HG03378 (cell line): ENCODE measurements around the gene WIPI1.
"Not testable (repeated sequence)": the region's sequence is repeated elsewhere in the genome, so short reads cannot be mapped to it uniquely, and the experiment has no call there.

Experiments used
- ATAC-seq: cut with Tn5 transposase; IDR thresholded peaks from one replicate; pipeline ENCODE4 v1.9.1; 2021; ENCODE audit warnings: mild to moderate bottlenecking, moderate library complexity; ENCODE audit not compliant: unreplicated experiment

The WIPI1 gene

GRCh38 chr17:68420065-68420464 is 37.2 kb downstream of the WIPI1 start:
- no peak for ATAC-seq

GRCh38 chr17:68418876-68419275 is 38.4 kb downstream of the WIPI1 start:
- ATAC-seq: no peak

DNA sequence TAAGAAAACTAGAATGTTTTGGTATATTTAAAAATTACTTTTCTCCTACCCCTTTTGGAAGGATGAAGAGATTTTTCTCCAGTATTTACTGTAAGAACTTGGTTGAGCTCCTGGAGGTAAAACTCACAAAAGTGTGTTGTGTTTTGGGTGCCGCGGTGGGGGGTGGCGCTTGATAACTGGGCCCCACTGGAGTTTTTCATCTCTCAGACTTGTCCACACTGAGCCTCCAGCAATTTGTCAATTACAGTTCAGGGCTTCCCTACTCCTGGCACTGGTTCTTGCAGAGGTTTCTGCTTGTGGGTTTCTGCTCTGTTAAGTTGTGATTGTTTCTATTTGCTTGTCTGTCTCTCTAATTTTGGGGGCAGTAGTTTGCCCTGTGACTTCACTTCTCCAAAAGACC is 40.0 kb downstream of the WIPI1 start:
- ATAC-seq: no peak

GRCh38 chr17:68414901-68415300 is 42.4 kb downstream of the WIPI1 start:
- not testable (repeated sequence) for ATAC-seq

DNA sequence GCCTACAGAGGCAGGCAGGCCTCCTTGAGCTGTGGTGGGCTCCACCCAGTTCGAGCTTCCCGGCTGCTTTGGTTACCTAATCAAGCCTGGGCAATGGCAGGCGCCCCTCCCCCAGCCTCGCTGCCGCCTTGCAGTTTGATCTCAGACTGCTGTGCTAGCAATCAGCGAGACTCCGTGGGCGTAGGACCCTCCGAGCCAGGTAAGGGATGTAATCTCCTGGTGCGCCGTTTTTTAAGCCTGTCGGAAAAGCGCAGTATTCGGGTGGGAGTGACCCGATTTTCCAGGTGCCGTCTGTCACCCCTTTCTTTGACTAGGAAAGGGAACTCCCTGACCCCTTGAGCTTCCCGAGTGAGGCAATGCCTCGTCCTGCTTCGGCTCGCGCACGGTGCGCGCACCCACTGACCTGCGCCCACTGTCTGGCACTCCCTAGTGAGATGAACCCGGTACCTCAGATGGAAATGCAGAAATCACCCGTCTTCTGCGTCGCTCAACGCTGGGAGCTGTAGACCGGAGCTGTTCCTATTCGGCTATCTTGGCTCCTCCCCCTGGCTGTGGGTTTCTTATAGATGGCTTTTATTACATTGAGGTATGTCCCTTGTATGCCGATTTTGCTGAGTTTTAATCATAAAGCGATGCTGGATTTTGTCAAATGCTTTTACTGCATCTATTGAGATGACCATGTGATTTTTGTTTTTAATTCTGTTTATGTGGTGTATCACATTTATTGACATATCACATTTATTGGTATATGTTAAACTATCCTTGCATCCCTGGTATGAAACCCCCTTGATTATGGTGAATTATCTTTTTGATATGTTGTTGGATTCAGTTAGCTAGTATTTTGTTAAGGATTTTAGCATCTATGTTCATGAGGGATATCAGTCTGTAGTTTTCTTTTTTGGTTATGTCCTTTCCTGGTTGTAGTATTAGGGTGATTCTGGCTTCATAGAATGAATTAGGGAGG is 43.4 kb downstream of the WIPI1 start:
- not testable (repeated sequence) for ATAC-seq

- ATAC-seq: not testable (repeated sequence)
Observed at GRCh38 chr17:68407656-68408055, 49.6 kb downstream of the WIPI1 start.

GRCh38 chr17:68403837-68404236 is 53.5 kb downstream of the WIPI1 start:
- not testable (repeated sequence) for ATAC-seq

GRCh38 chr17:68403122-68403521 is 54.2 kb downstream of the WIPI1 start:
- ATAC-seq: no peak

DNA sequence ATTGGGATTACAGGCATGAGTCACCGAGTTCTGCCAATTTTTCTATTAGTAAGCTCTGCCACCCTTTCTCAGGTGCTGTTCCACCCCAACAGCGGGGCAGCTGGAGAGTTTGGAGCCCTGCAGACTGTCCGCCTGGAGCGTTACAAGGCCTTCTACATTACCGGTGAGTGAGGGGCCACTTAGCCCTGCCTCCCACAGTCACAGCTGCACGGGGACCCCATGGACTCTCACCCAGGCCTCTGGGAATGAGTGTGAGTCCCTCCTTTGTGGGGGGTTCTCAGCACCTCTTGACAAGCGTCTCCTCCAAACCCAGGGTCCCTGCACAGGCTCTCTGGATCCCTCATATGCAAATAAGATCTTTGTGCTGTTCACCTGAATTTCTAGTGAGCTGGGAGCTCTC is 56.0 kb downstream of the WIPI1 start:
- no peak for ATAC-seq

DNA sequence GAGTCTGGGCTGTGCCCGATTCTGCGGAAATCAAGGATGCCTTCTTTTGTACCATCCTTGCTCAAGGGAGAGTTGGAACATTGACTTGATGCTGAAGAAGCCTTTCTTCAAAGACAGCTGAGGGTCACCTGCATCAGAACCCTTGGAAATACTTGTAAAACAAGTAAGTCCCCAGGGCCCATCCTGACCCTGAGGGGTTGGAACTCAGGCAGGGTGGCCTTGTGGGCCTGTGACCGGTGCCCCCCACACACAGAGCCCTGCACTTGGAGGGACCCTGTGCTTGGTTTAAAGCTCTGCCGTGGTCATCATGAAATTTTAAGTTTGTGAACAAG is 56.9 kb downstream of the WIPI1 start:
- ATAC-seq: no peak

- ATAC-seq: no peak
Observed at GRCh38 chr17:68399638-68400403, 57.5 kb downstream of the WIPI1 start.

DNA sequence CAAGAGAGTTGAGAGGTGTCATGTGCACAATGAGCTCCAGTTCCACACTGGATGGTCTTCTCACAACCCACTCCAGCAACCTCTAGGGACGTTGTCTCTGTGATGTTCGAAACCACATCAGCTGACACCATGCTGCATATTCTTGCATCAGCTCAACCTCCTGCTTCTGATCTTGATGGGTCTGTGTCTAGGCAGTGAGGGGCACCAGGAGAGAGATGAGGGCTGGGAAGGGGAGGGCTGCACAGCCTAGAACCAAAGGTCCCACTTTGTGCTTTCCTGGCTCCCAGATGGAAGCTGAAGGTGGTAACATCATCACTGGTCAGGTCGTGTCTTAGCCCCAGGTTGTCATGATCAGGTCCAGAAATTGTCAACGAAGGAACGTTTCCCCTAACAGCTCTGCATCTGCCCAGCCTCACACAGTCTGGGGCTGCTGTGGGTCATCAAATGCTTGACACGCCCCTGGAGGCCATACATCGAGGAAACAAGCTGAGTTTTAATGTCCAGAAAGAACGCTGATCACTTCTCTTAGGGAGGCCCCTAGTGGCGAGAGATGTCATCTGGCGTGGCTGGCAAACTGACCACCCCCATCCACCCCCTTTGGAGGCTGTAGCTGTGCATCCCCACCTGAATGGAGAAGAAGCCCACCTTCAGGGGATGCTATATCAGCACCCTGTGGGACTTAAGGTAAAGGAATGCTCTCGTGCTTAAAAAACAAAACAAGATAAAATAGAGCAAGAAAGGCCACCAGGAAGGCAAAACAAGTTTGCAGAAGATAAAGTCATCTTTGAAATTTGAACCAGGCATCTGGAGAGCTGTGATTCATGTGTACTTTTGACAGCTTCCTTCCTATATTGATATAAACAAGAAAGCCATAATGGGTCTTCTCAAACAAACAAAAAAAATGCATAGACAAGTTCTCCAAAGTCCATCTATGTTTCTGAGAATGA is 58.3 kb downstream of the WIPI1 start:
- peak; percentile 81 for ATAC-seq

DNA sequence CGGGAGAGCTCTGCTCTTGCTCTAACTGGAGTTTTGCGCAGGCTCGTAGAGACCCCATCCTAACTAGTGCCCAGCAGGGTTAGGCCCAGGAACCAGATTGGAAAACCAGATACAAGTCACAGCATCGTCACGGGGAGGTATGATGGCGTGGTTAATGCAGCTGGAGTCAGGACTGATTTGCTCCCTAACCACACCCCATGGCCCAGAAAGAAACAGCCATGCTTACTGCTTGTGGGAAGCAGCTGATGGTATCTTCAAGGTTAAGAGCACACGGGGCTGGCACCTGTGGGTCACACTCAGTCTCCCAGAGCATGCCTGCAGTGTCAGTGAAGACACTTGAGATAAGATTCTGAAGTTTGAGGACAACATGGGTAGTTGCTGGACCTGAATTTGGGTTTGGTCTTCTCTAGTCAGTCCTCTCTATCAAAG is 60.2 kb downstream of the WIPI1 start:
- no peak for ATAC-seq

- ATAC-seq: no peak
Observed at GRCh38 chr17:68396226-68397107, 60.8 kb downstream of the WIPI1 start.

DNA sequence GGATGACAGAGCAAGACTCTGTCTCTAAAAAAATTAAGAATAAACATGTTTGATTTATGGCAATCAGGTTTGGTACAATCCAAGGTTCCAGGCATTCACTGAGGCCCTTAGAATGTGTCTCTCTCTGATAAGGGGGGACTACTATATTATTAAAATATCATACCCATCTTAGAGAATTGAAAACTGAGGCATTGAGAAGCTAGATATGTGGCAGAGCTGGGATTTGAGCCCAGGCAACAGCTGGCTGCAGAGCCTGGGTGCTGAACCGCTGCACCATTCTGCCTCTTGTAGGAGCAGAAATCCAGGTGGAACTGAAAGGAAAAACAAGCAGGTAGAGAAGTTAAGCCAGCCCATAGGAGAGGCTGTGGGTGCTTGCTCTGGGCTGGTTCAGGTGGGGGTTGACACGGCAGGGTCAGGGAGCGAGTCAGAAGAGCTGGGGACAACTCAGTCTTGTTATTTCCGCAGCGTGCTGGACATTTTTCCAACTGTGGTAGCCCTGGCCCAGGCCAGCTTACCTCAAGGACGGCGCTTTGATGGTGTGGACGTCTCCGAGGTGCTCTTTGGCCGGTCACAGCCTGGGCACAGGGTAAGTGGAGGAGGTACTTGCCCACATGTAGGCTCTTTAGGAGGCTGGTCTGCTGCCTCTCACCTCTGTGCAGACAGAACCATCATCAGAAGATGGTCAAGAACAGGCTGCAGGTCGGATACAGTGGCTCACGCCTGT is 62.5 kb downstream of the WIPI1 start:
- ATAC-seq: no peak

- no peak for ATAC-seq
Observed at GRCh38 chr17:68391561-68392268, 65.6 kb downstream of the WIPI1 start.

GRCh38 chr17:68390888-68391545 is 66.3 kb downstream of the WIPI1 start:
- ATAC-seq: no peak

- ATAC-seq: no peak
Observed at GRCh38 chr17:68389041-68389440, 68.3 kb downstream of the WIPI1 start.
